Caco-2 (cell line): ENCODE results near the gene NFATC2. TPM values are rescaled to one million over a fixed set of nuclear protein-coding genes. Genes with fewer than 3 reads are reported as not detected.

Source experiments
- BruUV-seq: library from RNA; stranded (reverse); fragments of 400-500 nt; replicated peaks from 2 replicates; lab custom pipeline; 2021; lab: Mats Ljungman, UMichigan
- CTCF ChIA-PET: fragments of 300-600 bp; sonication (Branson Sonifier 250); formaldehyde crosslinking; loops from one replicate; lab custom pipeline; 2022; ENCODE audit warnings: antibody characterized with exemption; lab: Charles Lee
- POLR2A ChIA-PET: fragments of 300-600 bp; sonication (Branson Sonifier 250); formaldehyde crosslinking; loops from one replicate; lab custom pipeline; 2022; ENCODE audit warnings: antibody characterized with exemption; lab: Charles Lee
- DNase-seq, 2 experiments: peaks; one replicate each; pipeline versions ENCODE4 v3.0.0 to v3.0.0-alpha.2; 2020 to 2022
- H3K27me3 ChIP-seq: replicated peaks from 2 replicates; pipeline ENCODE4 v1.6.0; 2011; ENCODE audit warnings: low read length; ENCODE audit not compliant: control insufficient read depth, insufficient read depth
- H3K36me3 ChIP-seq: 2 replicates; pipeline ENCODE4 v1.5.1; 2011; ENCODE audit warnings: low read length; ENCODE audit not compliant: control insufficient read depth, insufficient read depth
- H3K4me1 ChIP-seq: fragments of 250-450 bp; sonication (Bioruptor Pico); 2 replicates; pipeline ENCODE4 v1.5.1; 2020; ENCODE audit warnings: mild to moderate bottlenecking
- H3K4me3 ChIP-seq: 2 replicates; pipeline ENCODE4 v1.5.1; 2011; ENCODE audit warnings: low read depth, mild to moderate bottlenecking, control low read depth, low read length
- H3K9me3 ChIP-seq: fragments of 250-450 bp; sonication (Bioruptor Pico); 2 replicates; pipeline ENCODE4 v1.5.1; 2020; ENCODE audit warnings: mild to moderate bottlenecking, moderate library complexity
- H3K27ac Mint-ChIP-seq: one replicate; pipeline ENCODE4 v1.8.0; 2022; ENCODE audit warnings: mixed read lengths; ENCODE audit not compliant: unreplicated experiment
- H3K27me3 Mint-ChIP-seq: one replicate; pipeline ENCODE4 v1.8.0; 2022; ENCODE audit warnings: mixed read lengths; ENCODE audit not compliant: insufficient read depth, unreplicated experiment
- H3K36me3 Mint-ChIP-seq: one replicate; pipeline ENCODE4 v1.8.0; 2022; ENCODE audit warnings: mild to moderate bottlenecking, mixed read lengths; ENCODE audit not compliant: insufficient read depth, unreplicated experiment
- H3K4me1 Mint-ChIP-seq: one replicate; pipeline ENCODE4 v1.8.0; 2022; ENCODE audit warnings: low read depth, mixed read lengths; ENCODE audit not compliant: unreplicated experiment
- H3K4me3 Mint-ChIP-seq: one replicate; pipeline ENCODE4 v1.8.0; 2022; ENCODE audit warnings: mild to moderate bottlenecking, moderate library complexity, mixed read lengths; ENCODE audit not compliant: unreplicated experiment
- H3K9me3 Mint-ChIP-seq: one replicate; pipeline ENCODE4 v1.8.0; 2022; ENCODE audit warnings: mixed read lengths; ENCODE audit not compliant: unreplicated experiment
- CTCF ChIP-seq, 2 experiments: fragments of 200-600 bp in 1 of 2; IDR thresholded peaks; 1 replicate in 1 of 2; 2 replicates in 1 of 2; pipeline versions ENCODE4 v1.5.1 to v1.8.0; 2011 to 2022; ENCODE audit warnings: antibody characterized with exemption in 1 of 2, control low read depth in 1 of 2, inconsistent platforms in 1 of 2, low read depth in 1 of 2, low read length in 1 of 2, mild to moderate bottlenecking in 1 of 2, moderate library complexity in 1 of 2; ENCODE audit not compliant: insufficient read depth in 1 of 2, severe bottlenecking in 1 of 2, unreplicated experiment in 1 of 2
- intact Hi-C: fragments of 100-400 bp; cut with micrococcal nuclease; formaldehyde crosslinking; loops from one replicate; pipeline ENCODE4 v1.10.0; 2022; ENCODE audit not compliant: unreplicated experiment
- total RNA-seq: library from RNA; stranded (reverse); gene quantifications from 2 replicates; pipeline ENCODE4 v1.2.3, GENCODE V29; 2022

NFATC2 gene
- total RNA-seq, 1 experiment from 2014 or later, result 20.8 TPM

GRCh38 chr20:51378171-51378928 lies 164.2 kb downstream of the NFATC2 start:
- intact Hi-C loops, result no loop called here
- BruUV-seq, result no TSS peak

GRCh38 chr20:51377132-51377531 lies 165.4 kb downstream of the NFATC2 start:
- no peak for DNase-seq
- Mint-ChIP-seq H3K4me3 (no peak overlapping the region), H3K9me3 (no peaks in the 10 kb centered on the region), H3K27me3 (no peaks in the 10 kb centered on the region), H3K36me3 (no peaks in the 10 kb centered on the region), H3K27ac (no peak overlapping the region), H3K4me1 (peaks cover 23% of the 10 kb centered on the region)
- POLR2A ChIA-PET, result no interaction called here
- intact Hi-C loops, result no loop called here
- no TSS peak for BruUV-seq
- Histone ChIP-seq H3K36me3 (no peaks in the 10 kb centered on the region), H3K9me3 (no peaks in the 10 kb centered on the region), H3K4me1 (peaks cover 14% of the 10 kb centered on the region), H3K27me3 (no peaks in the 10 kb centered on the region), H3K4me3 (no peak overlapping the region)
- no peak for TF ChIP-seq CTCF (IDR thresholded peaks at IDR 0.05; ENCODE audit: insufficient read depth in 1 of 2, low read depth in 1 of 2, low read length in 1 of 2, severe bottlenecking in 1 of 2, unreplicated experiment in 1 of 2)
- CTCF ChIA-PET, result no interaction called here

More at GRCh38 chr20:51378171-51378928, 164.2 kb downstream of the NFATC2 start:
- TF ChIP-seq CTCF (IDR thresholded peaks at IDR 0.05; ENCODE audit: insufficient read depth in 1 of 2, low read depth in 1 of 2, low read length in 1 of 2, severe bottlenecking in 1 of 2, unreplicated experiment in 1 of 2), result peak in 1 of 2 experiments; percentile 39
- Mint-ChIP-seq H3K36me3 (no peaks in the 10 kb centered on the region), H3K27me3 (no peaks in the 10 kb centered on the region), H3K4me1 (peaks cover 30% of the 10 kb centered on the region), H3K9me3 (no peaks in the 10 kb centered on the region), H3K27ac (peak overlapping the region; percentile 0), H3K4me3 (no peak overlapping the region)
- ChIA-PET POLR2A (no interaction called here), CTCF (no interaction called here)
- H3K4me3 ChIP-seq, result no peak overlapping the region
- peaks cover 14% of the 10 kb centered on the region for H3K4me1 ChIP-seq
- H3K9me3 ChIP-seq, result no peaks in the 10 kb centered on the region
- peak in 1 of 2 experiments; percentile 45 for DNase-seq
- H3K27me3 ChIP-seq, result no peaks in the 10 kb centered on the region
- no peaks in the 10 kb centered on the region for H3K36me3 ChIP-seq

- peaks cover 18% of the 10 kb centered on the region for H3K4me1 Mint-ChIP-seq
- H3K27me3 Mint-ChIP-seq, result no peaks in the 10 kb centered on the region
- no TSS peak for BruUV-seq
- Histone ChIP-seq H3K9me3 (no peaks in the 10 kb centered on the region), H3K27me3 (no peaks in the 10 kb centered on the region), H3K36me3 (no peaks in the 10 kb centered on the region), H3K4me1 (peaks cover 14% of the 10 kb centered on the region), H3K4me3 (no peak overlapping the region)
- H3K36me3 Mint-ChIP-seq, result no peaks in the 10 kb centered on the region
- POLR2A ChIA-PET, result no interaction called here
- no peaks in the 10 kb centered on the region for H3K9me3 Mint-ChIP-seq
- H3K27ac Mint-ChIP-seq, result no peak overlapping the region
- intact Hi-C loops, result no loop called here
- DNase-seq, result no peak
- CTCF ChIA-PET, result interaction anchor here (0.6 kb wide), 1 partner anchor 173 kb away, joined by 4 read pairs; no protein-coding TSS in a partner anchor
- H3K4me3 Mint-ChIP-seq, result no peak overlapping the region
- TF ChIP-seq CTCF (IDR thresholded peaks at IDR 0.05; ENCODE audit: insufficient read depth in 1 of 2, low read depth in 1 of 2, low read length in 1 of 2, severe bottlenecking in 1 of 2, unreplicated experiment in 1 of 2), result no peak
Observed at GRCh38 chr20:51376111-51376510, 166.4 kb downstream of the NFATC2 start.
